22Rv1 (cell line): ENCODE data around the gene SULT1A2.
A peak's percentile ranks its signal among the peaks of the same experiment; 100 is the strongest.
"Not testable (repeated sequence)": the region's sequence is repeated elsewhere in the genome, so short reads cannot be mapped to it uniquely, and the experiment has no call there.

Experiments used
- H3K27ac ChIP-seq: fragments of 450-650 bp; 2 replicates; pipeline ENCODE4 v1.5.1; 2017
- ZFX ChIP-seq: fragments of 450-650 bp; IDR thresholded peaks from 2 replicates; pipeline ENCODE4 v1.6.1; 2017; ENCODE audit warnings: antibody characterized with exemption, borderline replicate concordance
- TF ChIP-seq, protein P1 (sequence below): fragments of 450-650 bp; IDR thresholded peaks from 2 replicates; pipeline ENCODE4 v1.5.1; 2017; ENCODE audit warnings: mild to moderate bottlenecking

Gene SULT1A2

GRCh38 chr16:28616636-28617035 is 19.8 kb upstream of the SULT1A2 start:
- no peak overlapping the region for H3K27ac ChIP-seq
- TF ChIP-seq, protein P1, sequence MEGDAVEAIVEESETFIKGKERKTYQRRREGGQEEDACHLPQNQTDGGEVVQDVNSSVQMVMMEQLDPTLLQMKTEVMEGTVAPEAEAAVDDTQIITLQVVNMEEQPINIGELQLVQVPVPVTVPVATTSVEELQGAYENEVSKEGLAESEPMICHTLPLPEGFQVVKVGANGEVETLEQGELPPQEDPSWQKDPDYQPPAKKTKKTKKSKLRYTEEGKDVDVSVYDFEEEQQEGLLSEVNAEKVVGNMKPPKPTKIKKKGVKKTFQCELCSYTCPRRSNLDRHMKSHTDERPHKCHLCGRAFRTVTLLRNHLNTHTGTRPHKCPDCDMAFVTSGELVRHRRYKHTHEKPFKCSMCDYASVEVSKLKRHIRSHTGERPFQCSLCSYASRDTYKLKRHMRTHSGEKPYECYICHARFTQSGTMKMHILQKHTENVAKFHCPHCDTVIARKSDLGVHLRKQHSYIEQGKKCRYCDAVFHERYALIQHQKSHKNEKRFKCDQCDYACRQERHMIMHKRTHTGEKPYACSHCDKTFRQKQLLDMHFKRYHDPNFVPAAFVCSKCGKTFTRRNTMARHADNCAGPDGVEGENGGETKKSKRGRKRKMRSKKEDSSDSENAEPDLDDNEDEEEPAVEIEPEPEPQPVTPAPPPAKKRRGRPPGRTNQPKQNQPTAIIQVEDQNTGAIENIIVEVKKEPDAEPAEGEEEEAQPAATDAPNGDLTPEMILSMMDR: no peak
- TF ChIP-seq ZFX: no peak

GRCh38 chr16:28616224-28616577 is 19.4 kb upstream of the SULT1A2 start:
- TF ChIP-seq, protein P1: peak; percentile 42
- H3K27ac ChIP-seq: not testable (repeated sequence)

DNA sequence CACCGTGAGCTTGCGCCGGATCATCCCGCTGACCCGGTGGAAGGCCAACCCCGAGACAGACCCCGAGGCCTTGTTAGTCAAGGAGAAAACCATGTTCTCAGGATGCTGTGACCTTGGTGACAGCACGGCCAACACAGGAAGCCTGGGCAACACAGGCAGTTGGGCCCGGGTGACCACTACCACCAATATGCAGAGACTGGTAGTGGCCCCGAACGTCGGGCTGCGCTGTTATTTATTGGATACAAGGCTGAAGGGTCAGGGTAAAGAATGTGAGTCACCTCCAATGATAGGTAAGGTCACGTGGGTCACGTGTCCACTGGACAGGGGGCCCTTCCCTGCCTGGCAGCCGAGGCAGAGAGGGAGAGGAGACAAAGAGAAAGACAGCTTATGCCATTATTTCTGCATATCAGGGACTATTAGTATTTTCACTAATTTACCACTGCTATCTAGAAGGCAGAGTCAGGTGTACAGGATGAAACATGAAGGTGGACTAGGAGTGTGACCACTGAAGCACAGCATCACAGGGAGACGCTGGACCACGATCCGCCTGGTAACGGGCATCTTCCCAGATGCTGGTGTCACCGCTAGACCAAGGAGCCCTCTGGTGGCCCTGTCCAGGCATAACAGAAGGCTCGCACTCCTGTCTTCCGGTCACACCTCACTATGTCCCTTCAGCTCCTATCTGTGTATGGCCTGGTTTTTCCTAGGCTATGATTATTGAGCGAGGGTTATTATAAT is 18.8 kb upstream of the SULT1A2 start:
- TF ChIP-seq, protein P1: peak; percentile 79
- H3K27ac ChIP-seq: not testable (repeated sequence)

DNA sequence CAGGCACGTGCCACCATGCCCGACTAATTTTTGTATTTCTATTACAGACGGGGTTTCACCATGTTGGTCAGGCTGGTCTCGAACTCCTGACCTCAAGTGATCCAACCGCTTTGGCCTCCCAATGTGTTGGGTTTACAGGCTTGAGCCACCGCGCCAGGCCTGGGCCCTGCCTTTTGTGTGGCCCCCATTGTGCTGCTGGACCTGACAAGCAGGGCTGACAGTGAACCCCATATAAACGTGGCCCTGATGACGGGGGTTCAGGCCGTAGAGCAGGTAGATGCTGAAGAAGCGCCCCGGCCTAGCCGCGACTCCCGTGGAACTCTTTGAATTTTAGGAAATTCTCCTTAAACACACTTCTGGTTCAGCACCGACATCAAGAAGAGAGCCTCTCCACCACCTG is 17.7 kb upstream of the SULT1A2 start:
- not testable (repeated sequence) for H3K27ac ChIP-seq

- not testable (repeated sequence) for H3K27ac ChIP-seq
These were observed 17.1 kb upstream of the SULT1A2 start for GRCh38 chr16:28613912-28614311.

DNA sequence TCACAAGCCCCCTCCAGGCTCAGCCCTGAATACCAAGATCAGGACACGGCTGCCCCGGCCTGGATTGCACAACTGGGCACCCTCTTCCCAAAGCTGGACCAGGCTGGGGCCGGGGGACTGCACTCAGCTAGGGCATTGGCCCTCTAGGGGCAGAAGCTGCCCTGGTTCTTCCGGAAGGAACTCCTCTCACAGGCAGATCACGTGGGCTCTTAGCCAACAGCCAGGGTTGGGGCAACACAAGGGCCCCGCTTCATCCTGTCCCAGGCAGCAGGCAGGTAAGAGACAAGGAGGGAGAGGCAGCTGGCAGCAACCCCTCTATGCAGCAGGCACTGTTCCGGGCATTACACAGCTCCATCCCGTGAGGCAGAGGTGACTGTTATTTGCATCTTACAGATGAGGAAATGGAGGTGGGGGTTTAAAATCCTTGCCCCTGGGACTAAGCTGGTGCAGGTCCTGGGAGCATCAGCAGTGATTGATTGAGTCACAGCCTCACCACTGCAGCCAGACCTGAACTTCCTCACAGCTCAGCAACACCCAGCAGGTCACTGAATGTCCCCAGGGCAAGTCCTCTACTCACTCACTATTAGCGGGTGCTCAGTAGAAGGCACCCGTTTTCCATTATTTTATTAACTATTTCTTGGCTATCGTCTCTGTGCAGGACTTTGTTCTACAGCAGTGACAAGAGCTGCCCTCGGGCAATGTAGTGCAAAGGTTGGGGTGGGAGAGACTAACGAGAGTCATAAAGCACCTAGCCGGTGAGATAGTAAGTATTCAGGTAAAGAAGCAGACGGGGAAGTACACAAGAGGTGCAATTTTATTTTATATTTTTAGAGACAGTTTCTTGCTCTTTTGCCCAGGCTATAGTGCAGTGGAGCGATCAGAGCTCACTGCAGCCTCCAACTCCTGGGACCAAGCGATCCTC is 15.8 kb upstream of the SULT1A2 start:
- not testable (repeated sequence) for H3K27ac ChIP-seq

DNA sequence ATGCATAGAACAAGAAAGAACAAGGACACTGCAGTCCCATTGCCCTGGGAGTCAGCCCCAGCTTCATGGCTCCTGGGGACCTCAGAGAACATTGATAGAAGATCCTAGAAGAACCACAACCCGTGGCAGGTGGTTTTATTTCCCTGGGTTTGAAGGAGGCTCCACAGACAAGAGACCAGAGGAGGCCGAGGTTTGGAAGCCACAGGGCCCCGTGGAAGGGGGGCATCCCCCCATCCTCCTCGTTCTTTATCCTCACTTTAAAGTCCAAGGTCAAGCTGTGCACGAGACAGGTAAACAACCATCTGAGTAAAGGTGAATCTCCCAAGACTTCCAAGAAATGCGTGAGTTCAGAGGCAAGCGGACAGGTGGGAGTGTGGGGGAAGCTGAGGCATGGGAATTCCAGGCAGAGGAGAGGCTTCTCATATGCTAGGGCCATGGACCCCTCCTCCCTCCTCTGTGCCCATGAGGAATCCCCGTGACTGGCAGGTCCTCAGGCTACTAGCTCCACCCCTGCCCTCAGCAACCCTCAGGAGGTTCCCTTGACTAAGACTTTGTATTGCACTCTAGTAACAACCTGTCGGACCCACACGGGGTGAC is 13.8 kb upstream of the SULT1A2 start:
- H3K27ac ChIP-seq: no peak overlapping the region
- TF ChIP-seq, protein P1: no peak
- TF ChIP-seq ZFX: no peak

DNA sequence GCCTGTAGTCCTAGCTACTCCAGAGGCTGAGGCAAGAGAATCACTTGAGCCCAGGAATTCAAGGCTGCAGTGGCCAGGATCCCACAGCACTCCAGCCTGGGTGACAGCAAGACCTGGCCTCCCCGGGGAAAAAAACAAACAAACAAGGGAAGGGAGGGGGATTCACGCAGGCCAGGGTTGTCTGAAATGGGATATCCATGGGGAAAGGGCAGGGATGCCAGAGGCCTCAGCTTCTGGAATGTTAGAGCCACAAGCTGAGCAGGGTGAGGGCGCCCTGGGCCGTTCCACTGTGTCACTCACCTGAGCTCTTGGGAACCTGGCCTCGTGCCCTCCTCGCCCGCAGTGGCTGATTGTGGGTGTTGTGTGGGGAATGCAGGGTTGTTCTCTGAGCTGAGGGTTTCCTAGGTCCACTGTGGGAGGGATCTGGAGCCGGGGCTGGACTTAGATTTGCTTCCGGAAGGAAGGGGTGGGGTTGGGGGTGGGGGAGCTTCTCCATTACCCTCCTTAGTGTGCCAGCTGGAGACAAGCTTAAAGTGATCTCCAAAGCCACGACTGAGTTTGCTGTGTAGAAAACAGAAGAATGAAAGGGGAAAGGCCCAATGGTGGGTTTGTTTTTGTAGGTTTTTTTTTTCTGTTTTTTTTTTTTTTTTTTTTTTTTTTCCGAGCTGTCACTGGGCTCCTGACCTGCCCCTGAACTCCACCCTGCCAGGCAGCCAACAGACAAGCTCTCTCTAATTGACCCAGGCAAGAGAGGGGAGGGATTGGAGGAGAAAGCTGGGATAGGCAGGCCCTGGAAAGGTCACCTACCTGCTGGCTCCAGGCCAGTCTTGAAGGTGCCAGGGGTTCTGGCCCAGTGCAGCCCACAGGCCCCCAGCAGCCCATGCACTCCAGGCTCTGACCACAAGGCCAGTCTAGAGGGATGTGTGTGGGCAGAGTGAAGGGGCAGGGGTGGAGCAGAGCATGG is 13.1 kb upstream of the SULT1A2 start, which contains the start of gene SULT1A1:
Gene SULT1A1 (minus strand): TSS at position 414 of the 964 bp plus-strand sequence. CDS start 1,189 bp downstream, outside the sequence.
- no peak within 1 kb of the TSS for H3K27ac ChIP-seq
- TF ChIP-seq, protein P1: no peak
- no peak for TF ChIP-seq ZFX

GRCh38 chr16:28608867-28609596 is 12.2 kb upstream of the SULT1A2 start:
- not testable (repeated sequence) for H3K27ac ChIP-seq

DNA sequence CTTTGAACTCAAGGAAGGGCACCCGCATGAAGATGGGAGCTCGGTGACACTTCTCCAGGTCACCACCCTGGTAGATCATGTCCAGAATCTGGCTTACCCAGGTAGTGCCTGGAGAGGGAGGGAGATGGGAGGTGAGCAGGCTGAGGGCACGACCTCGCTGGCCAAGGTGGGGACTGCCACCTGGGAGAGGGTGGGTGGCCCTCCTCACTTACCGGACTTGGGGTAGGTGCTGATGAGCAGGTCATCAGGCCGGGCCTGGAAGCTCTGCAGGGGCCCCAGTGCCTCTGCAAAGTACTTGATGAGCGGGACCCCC is 11.6 kb upstream of the SULT1A2 start:
- H3K27ac ChIP-seq: not testable (repeated sequence)

DNA sequence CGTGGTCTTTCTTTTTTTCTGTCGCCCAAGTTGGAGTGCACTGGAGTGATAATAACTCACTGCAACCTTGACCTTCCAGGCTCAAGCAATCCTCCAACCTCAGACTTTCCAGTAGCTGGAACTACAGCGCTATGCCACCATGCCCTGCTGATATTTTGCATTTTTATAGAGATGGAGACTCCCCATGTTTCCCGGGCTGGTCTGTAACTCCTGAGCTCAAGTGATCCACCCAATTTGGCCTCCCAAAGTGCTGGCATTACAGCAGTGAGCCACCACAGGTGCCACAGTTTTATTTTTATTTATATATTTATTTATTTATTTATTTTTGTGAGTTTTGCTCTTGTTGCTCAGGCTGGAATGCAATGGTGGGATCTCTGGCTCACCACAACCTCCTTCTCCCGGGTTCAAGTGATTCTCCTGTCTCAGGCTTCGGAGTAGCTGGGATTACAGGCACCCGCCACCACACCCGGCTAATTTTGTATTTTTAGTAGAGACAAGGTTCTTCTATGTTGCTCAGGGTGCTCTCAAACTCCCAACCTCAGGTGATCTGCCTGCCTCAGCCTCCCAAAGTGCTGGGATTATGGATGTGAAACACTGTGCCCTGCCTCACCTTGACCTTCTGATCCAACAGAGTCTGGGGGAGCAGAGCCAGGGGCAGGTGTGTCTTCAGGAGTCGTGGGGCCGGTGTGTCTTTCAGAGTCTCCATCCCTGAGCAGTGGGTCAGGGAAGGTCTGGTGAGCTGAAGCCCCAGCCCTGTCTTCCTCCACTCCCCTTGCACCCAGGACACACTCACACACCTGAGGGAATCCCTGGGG is 11.0 kb upstream of the SULT1A2 start:
- H3K27ac ChIP-seq: not testable (repeated sequence)
